Measurements from ENCODE around the gene MYH16.
A peak's percentile ranks its signal among the peaks of the same experiment; 100 is the strongest.
"Not testable (repeated sequence)": the region's sequence is repeated elsewhere in the genome, so short reads cannot be mapped to it uniquely, and the experiment has no call there.

Gene MYH16

DNA sequence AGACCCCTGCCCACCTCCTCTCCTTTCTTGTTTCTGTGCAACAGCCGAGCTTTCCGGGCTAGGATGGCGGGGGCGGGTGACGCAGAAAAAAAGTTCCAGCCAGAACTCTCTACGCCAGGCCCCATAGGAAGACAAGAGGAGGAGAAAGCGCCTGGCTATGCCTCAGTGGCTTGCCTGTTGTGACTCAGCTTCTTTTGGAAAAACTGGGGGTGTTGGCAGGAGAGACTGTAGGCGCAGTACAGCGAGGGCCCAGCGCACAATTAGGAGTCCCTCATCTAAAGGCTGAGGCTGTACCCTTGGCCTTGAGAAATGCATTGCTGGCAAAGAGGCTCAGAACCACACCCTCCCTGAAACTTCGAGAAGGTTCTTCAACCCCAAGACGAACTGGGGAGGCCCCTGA lies 36.7 kb upstream of the MYH16 start:
- Histone ChIP-seq H3K4me3 (ENCODE audit: control insufficient read depth in 1 of 7, extremely low read depth in 1 of 7, insufficient read depth in 4 of 7, low read depth in 2 of 7, low read length in 6 of 7) (no peak overlapping the region), H3K36me3 (ENCODE audit: control insufficient read depth in 4 of 4, insufficient read depth in 4 of 4, low read length in 3 of 4) (no peaks in the 10 kb centered on the region), H3K27me3 (replicated peaks in 2 of 5; ENCODE audit: control insufficient read depth in 4 of 5, insufficient read depth in 5 of 5, low read length in 4 of 5) (peaks cover 0 to 4% (median 0%) of the 10 kb centered on the region in 5 experiments), H3K4me1 (ENCODE audit: control extremely low read depth in 1 of 4, control insufficient read depth in 4 of 4, insufficient read depth in 4 of 4, low read length in 3 of 4) (no peaks in the 10 kb centered on the region), H3K9me3 (ENCODE audit: control extremely low read depth in 1 of 5, control insufficient read depth in 4 of 5, insufficient read depth in 2 of 5, low read depth in 1 of 5, low read length in 4 of 5) (peaks cover 0 to 6% (median 0%) of the 10 kb centered on the region in 5 experiments), H3K27ac (ENCODE audit: insufficient read depth in 1 of 2, low read depth in 1 of 2, low read length in 2 of 2, poor library complexity in 1 of 2, severe bottlenecking in 2 of 2) (no peak overlapping the region)
- POLR2A ChIA-PET: no interaction called here
- no peak for DNase-seq
- WGBS (ENCODE audit: insufficient coverage): 97% methylated on average over 8 of the region's 12 CpGs
- CTCF ChIA-PET: no interaction called here

- DNase-seq; H3K27ac ChIP-seq (ENCODE audit: insufficient read depth in 1 of 2, low read depth in 1 of 2, low read length in 2 of 2, poor library complexity in 1 of 2, severe bottlenecking in 2 of 2); H3K9me3 ChIP-seq (ENCODE audit: control extremely low read depth in 1 of 5, control insufficient read depth in 4 of 5, insufficient read depth in 2 of 5, low read depth in 1 of 5, low read length in 4 of 5); H3K36me3 ChIP-seq (ENCODE audit: control insufficient read depth in 4 of 4, insufficient read depth in 4 of 4, low read length in 3 of 4); H3K4me1 ChIP-seq (ENCODE audit: control extremely low read depth in 1 of 4, control insufficient read depth in 4 of 4, insufficient read depth in 4 of 4, low read length in 3 of 4); CTCF ChIA-PET; POLR2A ChIA-PET; H3K4me3 ChIP-seq (ENCODE audit: control insufficient read depth in 1 of 7, extremely low read depth in 1 of 7, insufficient read depth in 4 of 7, low read depth in 2 of 7, low read length in 6 of 7); H3K27me3 ChIP-seq (replicated peaks in 2 of 5; ENCODE audit: control insufficient read depth in 4 of 5, insufficient read depth in 5 of 5, low read length in 4 of 5): not testable (repeated sequence)
- 100% methylated on average over 1 of the region's 1 CpG for WGBS (ENCODE audit: insufficient coverage)
These were observed 34.8 kb upstream of the MYH16 start for GRCh38 chr7:99237876-99238275.

- ChIA-PET POLR2A (no interaction called here), CTCF (interaction anchor here (0.6 kb wide), 1 partner anchor 825 kb away, joined by 3 read pairs; no protein-coding TSS in a partner anchor)
- H3K27ac ChIP-seq (ENCODE audit: insufficient read depth in 1 of 2, low read depth in 1 of 2, low read length in 2 of 2, poor library complexity in 1 of 2, severe bottlenecking in 2 of 2): no peak overlapping the region
- peaks cover 0 to 6% (median 0%) of the 10 kb centered on the region in 5 experiments for H3K9me3 ChIP-seq (ENCODE audit: control extremely low read depth in 1 of 5, control insufficient read depth in 4 of 5, insufficient read depth in 2 of 5, low read depth in 1 of 5, low read length in 4 of 5)
- H3K4me1 ChIP-seq (ENCODE audit: control extremely low read depth in 1 of 4, control insufficient read depth in 4 of 4, insufficient read depth in 4 of 4, low read length in 3 of 4): no peaks in the 10 kb centered on the region
- peaks cover 0 to 4% (median 0%) of the 10 kb centered on the region in 5 experiments for H3K27me3 ChIP-seq (replicated peaks in 2 of 5; ENCODE audit: control insufficient read depth in 4 of 5, insufficient read depth in 5 of 5, low read length in 4 of 5)
- no peaks in the 10 kb centered on the region for H3K36me3 ChIP-seq (ENCODE audit: control insufficient read depth in 4 of 4, insufficient read depth in 4 of 4, low read length in 3 of 4)
- 86% methylated on average over 14 of the region's 15 CpGs for WGBS (ENCODE audit: insufficient coverage)
- H3K4me3 ChIP-seq (ENCODE audit: control insufficient read depth in 1 of 7, extremely low read depth in 1 of 7, insufficient read depth in 4 of 7, low read depth in 2 of 7, low read length in 6 of 7): no peak overlapping the region
- DNase-seq: no peak
These were observed 33.9 kb upstream of the MYH16 start for GRCh38 chr7:99238558-99239341.

DNA sequence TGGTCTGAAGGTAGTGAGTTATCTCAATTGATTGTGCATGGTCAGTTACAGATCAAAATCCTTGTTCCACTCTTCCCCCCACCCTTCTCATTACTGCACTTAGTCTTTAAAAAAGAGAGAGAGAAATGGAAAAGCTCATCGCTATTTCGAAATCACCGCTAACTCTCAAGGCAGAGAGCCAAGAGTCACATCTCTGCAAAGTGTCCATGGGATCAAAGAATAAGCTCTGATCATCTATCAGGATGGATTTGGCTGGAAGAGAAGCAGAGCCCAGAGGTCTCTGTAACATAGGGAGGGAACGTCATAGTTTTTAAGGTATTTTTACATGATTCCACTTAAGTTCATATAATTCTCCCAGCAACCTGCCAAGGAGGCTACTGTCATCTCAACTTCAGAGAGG lies 30.0 kb upstream of the MYH16 start:
- H3K4me3 ChIP-seq (ENCODE audit: control insufficient read depth in 1 of 7, extremely low read depth in 1 of 7, insufficient read depth in 4 of 7, low read depth in 2 of 7, low read length in 6 of 7): no peak overlapping the region
- peaks cover 0 to 8% (median 5%) of the 10 kb centered on the region in 5 experiments for H3K27me3 ChIP-seq (replicated peaks in 2 of 5; ENCODE audit: control insufficient read depth in 4 of 5, insufficient read depth in 5 of 5, low read length in 4 of 5)
- H3K9me3 ChIP-seq (ENCODE audit: control extremely low read depth in 1 of 5, control insufficient read depth in 4 of 5, insufficient read depth in 2 of 5, low read depth in 1 of 5, low read length in 4 of 5): peaks cover 0 to under 1% (median 0%) of the 10 kb centered on the region in 5 experiments
- no peaks in the 10 kb centered on the region for H3K4me1 ChIP-seq (ENCODE audit: control extremely low read depth in 1 of 4, control insufficient read depth in 4 of 4, insufficient read depth in 4 of 4, low read length in 3 of 4)
- CTCF ChIA-PET: no interaction called here
- 100% methylated on average over 1 of the region's 4 CpGs for WGBS (ENCODE audit: insufficient coverage)
- no peak for DNase-seq
- POLR2A ChIA-PET: no interaction called here
- H3K27ac ChIP-seq (ENCODE audit: insufficient read depth in 1 of 2, low read depth in 1 of 2, low read length in 2 of 2, poor library complexity in 1 of 2, severe bottlenecking in 2 of 2): no peak overlapping the region
- H3K36me3 ChIP-seq (ENCODE audit: control insufficient read depth in 4 of 4, insufficient read depth in 4 of 4, low read length in 3 of 4): no peaks in the 10 kb centered on the region

DNA sequence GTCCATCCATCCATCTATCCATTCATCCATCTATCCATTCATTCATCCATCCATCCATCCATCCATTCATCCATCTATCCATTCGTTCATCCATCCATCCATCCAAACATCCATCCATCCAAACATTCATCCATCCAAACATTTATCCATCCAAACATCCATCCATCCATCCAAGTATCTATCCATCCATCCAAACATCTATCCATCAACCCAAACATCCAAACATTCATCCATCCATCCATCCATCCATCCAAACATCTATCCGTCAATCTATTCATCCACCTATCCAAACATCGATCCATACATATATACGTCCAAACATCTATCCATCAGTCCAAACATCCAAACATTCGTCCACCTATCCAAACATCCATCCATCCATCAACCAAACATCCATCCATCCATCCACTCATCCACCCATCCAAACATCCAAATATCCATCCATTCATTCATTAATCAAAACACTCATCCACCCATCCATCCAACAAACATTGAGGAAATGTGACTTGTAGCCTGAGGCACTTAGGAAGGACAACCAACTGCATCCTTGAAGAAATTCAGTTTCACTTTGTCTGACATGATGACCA lies 28.8 kb upstream of the MYH16 start:
- Histone ChIP-seq H3K4me1 (ENCODE audit: control extremely low read depth in 1 of 4, control insufficient read depth in 4 of 4, insufficient read depth in 4 of 4, low read length in 3 of 4) (no peaks in the 10 kb centered on the region), H3K27me3 (replicated peaks in 2 of 5; ENCODE audit: control insufficient read depth in 4 of 5, insufficient read depth in 5 of 5, low read length in 4 of 5) (peaks cover 0 to 8% (median 5%) of the 10 kb centered on the region in 5 experiments), H3K27ac (ENCODE audit: insufficient read depth in 1 of 2, low read depth in 1 of 2, low read length in 2 of 2, poor library complexity in 1 of 2, severe bottlenecking in 2 of 2) (no peak overlapping the region), H3K36me3 (ENCODE audit: control insufficient read depth in 4 of 4, insufficient read depth in 4 of 4, low read length in 3 of 4) (no peaks in the 10 kb centered on the region), H3K9me3 (ENCODE audit: control extremely low read depth in 1 of 5, control insufficient read depth in 4 of 5, insufficient read depth in 2 of 5, low read depth in 1 of 5, low read length in 4 of 5) (no peaks in the 10 kb centered on the region), H3K4me3 (ENCODE audit: control insufficient read depth in 1 of 7, extremely low read depth in 1 of 7, insufficient read depth in 4 of 7, low read depth in 2 of 7, low read length in 6 of 7) (no peak overlapping the region)
- ChIA-PET POLR2A (no interaction called here), CTCF (no interaction called here)
- WGBS (ENCODE audit: insufficient coverage): 92% methylated on average over 5 of the region's 5 CpGs
- peak in 1 of 3 donors; percentile 2 for DNase-seq

DNA sequence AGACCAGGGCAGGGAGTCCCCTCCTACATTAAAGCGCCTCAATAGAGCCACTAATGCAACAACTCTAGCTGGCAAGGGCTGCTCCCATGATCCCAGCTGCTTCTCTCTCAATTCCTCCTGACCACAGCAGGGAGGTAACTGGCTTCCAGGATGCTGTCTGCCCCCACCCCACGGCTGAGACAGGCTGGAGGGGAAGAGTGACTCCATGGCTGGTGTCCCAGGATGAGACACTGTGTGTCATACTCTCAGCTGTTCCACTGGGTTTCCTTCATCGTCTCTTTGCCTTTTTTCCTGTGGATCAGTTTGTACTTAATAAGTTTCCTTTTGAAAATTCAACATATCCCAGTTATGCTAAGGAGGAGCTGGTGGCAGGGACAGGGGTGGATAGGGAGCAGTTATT lies 27.7 kb upstream of the MYH16 start:
- ChIA-PET CTCF (no interaction called here), POLR2A (no interaction called here)
- Histone ChIP-seq H3K27ac (ENCODE audit: insufficient read depth in 1 of 2, low read depth in 1 of 2, low read length in 2 of 2, poor library complexity in 1 of 2, severe bottlenecking in 2 of 2) (no peak overlapping the region), H3K9me3 (ENCODE audit: control extremely low read depth in 1 of 5, control insufficient read depth in 4 of 5, insufficient read depth in 2 of 5, low read depth in 1 of 5, low read length in 4 of 5) (no peaks in the 10 kb centered on the region), H3K4me3 (ENCODE audit: control insufficient read depth in 1 of 7, extremely low read depth in 1 of 7, insufficient read depth in 4 of 7, low read depth in 2 of 7, low read length in 6 of 7) (no peak overlapping the region), H3K36me3 (ENCODE audit: control insufficient read depth in 4 of 4, insufficient read depth in 4 of 4, low read length in 3 of 4) (no peaks in the 10 kb centered on the region), H3K4me1 (ENCODE audit: control extremely low read depth in 1 of 4, control insufficient read depth in 4 of 4, insufficient read depth in 4 of 4, low read length in 3 of 4) (no peaks in the 10 kb centered on the region), H3K27me3 (replicated peaks in 2 of 5; ENCODE audit: control insufficient read depth in 4 of 5, insufficient read depth in 5 of 5, low read length in 4 of 5) (peaks cover 0 to 6% (median 4%) of the 10 kb centered on the region in 5 experiments)
- no peak for DNase-seq
- 61% methylated on average over 2 of the region's 3 CpGs for WGBS (ENCODE audit: insufficient coverage)

GRCh38 chr7:99248391-99249095 lies 24.1 kb upstream of the MYH16 start:
- Histone ChIP-seq H3K4me1 (ENCODE audit: control extremely low read depth in 1 of 4, control insufficient read depth in 4 of 4, insufficient read depth in 4 of 4, low read length in 3 of 4) (no peaks in the 10 kb centered on the region), H3K9me3 (ENCODE audit: control extremely low read depth in 1 of 5, control insufficient read depth in 4 of 5, insufficient read depth in 2 of 5, low read depth in 1 of 5, low read length in 4 of 5) (no peaks in the 10 kb centered on the region), H3K27me3 (replicated peaks in 2 of 5; ENCODE audit: control insufficient read depth in 4 of 5, insufficient read depth in 5 of 5, low read length in 4 of 5) (peaks cover 0 to 10% (median 6%) of the 10 kb centered on the region in 5 experiments), H3K36me3 (ENCODE audit: control insufficient read depth in 4 of 4, insufficient read depth in 4 of 4, low read length in 3 of 4) (no peaks in the 10 kb centered on the region), H3K4me3 (ENCODE audit: control insufficient read depth in 1 of 7, extremely low read depth in 1 of 7, insufficient read depth in 4 of 7, low read depth in 2 of 7, low read length in 6 of 7) (no peak overlapping the region), H3K27ac (ENCODE audit: insufficient read depth in 1 of 2, low read depth in 1 of 2, low read length in 2 of 2, poor library complexity in 1 of 2, severe bottlenecking in 2 of 2) (no peak overlapping the region)
- DNase-seq: no peak
- WGBS (ENCODE audit: insufficient coverage): 83% methylated on average over 10 of the region's 10 CpGs
- ChIA-PET CTCF (no interaction called here), POLR2A (no interaction called here)

Measured in common myeloid progenitor, CD34-positive (primary cell).